Spleen (tissue), 11 donors: ENCODE results near the gene GFM1. TPM values are rescaled to one million over a fixed set of nuclear protein-coding genes. Genes with fewer than 3 reads are reported as not detected.
A peak's percentile ranks its signal among the peaks of the same experiment; 100 is the strongest.

ENCODE experiments used
- DNase-seq: peaks from one replicate; pipeline ENCODE4 v3.0.0-alpha.2; 2020
- H3K27ac ChIP-seq, 8 donors: fragments of 200-600 bp; sonication (generic) in 7 of 8; 1 replicate in 4 of 8; 2 replicates in 4 of 8; pipeline versions ENCODE4 v1.5.0 to v1.8.0; 2016 to 2021; ENCODE audit warnings: inconsistent platforms in 4 of 8, mild to moderate bottlenecking in 4 of 8, moderate library complexity in 1 of 8
- H3K27me3 ChIP-seq, 7 donors: fragments of 200-600 bp; sonication (generic) in 6 of 7; replicated peaks in 1 of 7; 1 replicate in 4 of 7; 2 replicates in 3 of 7; pipeline versions ENCODE4 v1.5.0 to v1.8.0; 2016 to 2021; ENCODE audit warnings: inconsistent platforms in 3 of 7, mild to moderate bottlenecking in 1 of 7
- H3K36me3 ChIP-seq, 6 donors: fragments of 200-600 bp; sonication (generic) in 5 of 6; 1 replicate in 4 of 6; 2 replicates in 2 of 6; pipeline versions ENCODE4 v1.5.0 to v1.8.0; 2016 to 2021; ENCODE audit warnings: inconsistent platforms in 2 of 6
- H3K4me1 ChIP-seq, 6 donors: fragments of 200-600 bp; sonication (generic) in 5 of 6; 1 replicate in 3 of 6; 2 replicates in 3 of 6; pipeline versions ENCODE4 v1.5.0 to v1.8.0; 2016 to 2021; ENCODE audit warnings: inconsistent platforms in 3 of 6
- H3K4me3 ChIP-seq, 8 donors: fragments of 200-600 bp; sonication (generic) in 7 of 8; 1 replicate in 4 of 8; 2 replicates in 4 of 8; pipeline versions ENCODE4 v1.5.0 to v1.8.0; 2016 to 2021; ENCODE audit warnings: inconsistent platforms in 4 of 8, mild to moderate bottlenecking in 4 of 8, moderate library complexity in 2 of 8
- H3K9me3 ChIP-seq, 8 donors: fragments of 200-600 bp; sonication (generic) in 7 of 8; 1 replicate in 4 of 8; 2 replicates in 4 of 8; pipeline versions ENCODE4 v1.5.0 to v1.8.0; 2016 to 2021; ENCODE audit warnings: inconsistent platforms in 4 of 8
- CTCF ChIP-seq, 11 experiments: fragments of 200-600 bp in 7 of 11; fragments of 450-650 bp in 4 of 11; sonication (generic) in 4 of 11; IDR thresholded peaks in 8 of 11; conservative IDR thresholded peaks in 3 of 11; 1 replicate in 7 of 11; 2 replicates in 4 of 11; pipeline versions ENCODE4 v1.4.0 to v1.8.0; 2016 to 2021; ENCODE audit warnings: antibody characterized with exemption in 11 of 11, inconsistent platforms in 4 of 11, mild to moderate bottlenecking in 1 of 11
- POLR2A ChIP-seq, 3 donors: fragments of 450-650 bp; IDR thresholded peaks; one replicate each; pipeline ENCODE4 v1.5.1; 2017; ENCODE audit warnings: antibody characterized with exemption in 3 of 3, mild to moderate bottlenecking in 1 of 3
- POLR2AphosphoS5 ChIP-seq, 3 donors: sonication (generic); formaldehyde crosslinking; IDR thresholded peaks; one replicate each; pipeline ENCODE4 v1.5.1; 2017; ENCODE audit warnings: antibody characterized with exemption in 3 of 3
- WGBS, 5 donors: extraction: QIAGEN DNeasy Blood & Tissue Kit in 3 of 5; methylation state at CpG; one replicate each; pipeline versions ENCODE4 v1.1.5 to v1.1.7; 2013 to 2018; 5-methylcytosine and 5-hydroxymethylcytosine counted together
- intact Hi-C: fragments of 100-400 bp; cut with DNase I; formaldehyde crosslinking; loops from one replicate; pipeline ENCODE4 v1.15.0; 2023; ENCODE audit warnings: low total_unique reads
- polyA plus RNA-seq, 3 donors: library from polyadenylated mRNA; stranded (reverse); fragments of 200-250 nt; gene quantifications; one replicate each; pipeline ENCODE4 v1.2.1, GENCODE V29; 2013
- total RNA-seq, 7 donors: library from RNA; depleted of rRNA in 3 of 7; stranded (reverse); fragments of >200 nt in 3 of 7; fragmentation: NEBNext Ultra II Directional in 4 of 7; extraction: Animal tissue kit (Norgen Biotek cat#: 25700) in 4 of 7; gene quantifications; one replicate each; pipeline versions ENCODE4 v1.1.0 to v1.2.1, GENCODE V29; 2016 to 2021
- donor health status: healthy with polysubstance abuse.
- donor health status: DM: no; HTN: no; CAD: no; lungs with moderate emphysema.
- donor health status: DM: no; HTN: no; CAD: no.
- donor health status: Bipolar disorder and iron deficiency.
- donor health status: healthy.
- donor health status: DM: no; HTN: no; CAD: no.
- donor health status: DM: yes; HTN: yes; CAD: no.

The GFM1 gene
- total and polyA plus RNA-seq, 10 donors: 11.8 to 56.5 (median 43.9) TPM

GRCh38 chr3:158642005-158642404 is 2.3 kb upstream of the GFM1 start:
- no peaks in the 10 kb centered on the region for H3K9me3 ChIP-seq
- intact Hi-C loops: no loop called here
- H3K4me1 ChIP-seq: peaks cover 9 to 32% (median 29%) of the 10 kb centered on the region in 6 donors
- no peaks in the 10 kb centered on the region for H3K27me3 ChIP-seq
- H3K36me3 ChIP-seq: peaks cover 0 to 13% (median 5%) of the 10 kb centered on the region in 6 donors
- H3K4me3 ChIP-seq: no peak overlapping the region
- H3K27ac ChIP-seq: peak overlapping the region in 1 of 8 donors; percentile 27
- TF ChIP-seq POLR2A (IDR thresholded peaks at IDR 0.05) (no peak), CTCF (IDR thresholded peaks at IDR 0.05 in 8 of 11, conservative IDR thresholded peaks at IDR 0.05 in 3 of 11) (no peak), POLR2AphosphoS5 (IDR thresholded peaks at IDR 0.05) (no peak)
- no peak for DNase-seq
- WGBS, 5 donors: 87 to 92% (median 89%) methylated on average over 7 of the region's 7 CpGs

- no peak for DNase-seq
- peaks cover 9 to 38% (median 29%) of the 10 kb centered on the region in 6 donors for H3K4me1 ChIP-seq
- no peaks in the 10 kb centered on the region for H3K27me3 ChIP-seq
- 86 to 96% (median 93%) methylated on average over 6 of the region's 6 CpGs for WGBS, 5 donors
- H3K36me3 ChIP-seq: peaks cover 0 to 20% (median 7%) of the 10 kb centered on the region in 6 donors
- intact Hi-C loops: no loop called here
- H3K27ac ChIP-seq: peak overlapping the region in 1 of 8 donors; percentile 27
- H3K9me3 ChIP-seq: no peaks in the 10 kb centered on the region
- no peak for TF ChIP-seq POLR2AphosphoS5 (IDR thresholded peaks at IDR 0.05)
- no peak for TF ChIP-seq CTCF (IDR thresholded peaks at IDR 0.05 in 8 of 11, conservative IDR thresholded peaks at IDR 0.05 in 3 of 11)
- TF ChIP-seq POLR2A (IDR thresholded peaks at IDR 0.05): no peak
- H3K4me3 ChIP-seq: no peak overlapping the region
Observed at GRCh38 chr3:158642474-158643210, 1.7 kb upstream of the GFM1 start.

GRCh38 chr3:158649791-158650190 is 5.5 kb downstream of the GFM1 start:
- H3K27me3 ChIP-seq: no peaks in the 10 kb centered on the region
- peaks cover 12 to 47% (median 27%) of the 10 kb centered on the region in 6 donors for H3K4me1 ChIP-seq
- intact Hi-C loops: no loop called here
- 56 to 71% (median 63%) methylated on average over 4 of the region's 4 CpGs for WGBS, 5 donors
- no peak overlapping the region for H3K27ac ChIP-seq
- DNase-seq: no peak
- no peak overlapping the region for H3K4me3 ChIP-seq
- H3K9me3 ChIP-seq: no peaks in the 10 kb centered on the region
- TF ChIP-seq POLR2AphosphoS5 (IDR thresholded peaks at IDR 0.05) (no peak), CTCF (IDR thresholded peaks at IDR 0.05 in 8 of 11, conservative IDR thresholded peaks at IDR 0.05 in 3 of 11) (no peak), POLR2A (IDR thresholded peaks at IDR 0.05) (no peak)
- peaks cover 0 to 89% (median 55%) of the 10 kb centered on the region in 6 donors for H3K36me3 ChIP-seq

DNA sequence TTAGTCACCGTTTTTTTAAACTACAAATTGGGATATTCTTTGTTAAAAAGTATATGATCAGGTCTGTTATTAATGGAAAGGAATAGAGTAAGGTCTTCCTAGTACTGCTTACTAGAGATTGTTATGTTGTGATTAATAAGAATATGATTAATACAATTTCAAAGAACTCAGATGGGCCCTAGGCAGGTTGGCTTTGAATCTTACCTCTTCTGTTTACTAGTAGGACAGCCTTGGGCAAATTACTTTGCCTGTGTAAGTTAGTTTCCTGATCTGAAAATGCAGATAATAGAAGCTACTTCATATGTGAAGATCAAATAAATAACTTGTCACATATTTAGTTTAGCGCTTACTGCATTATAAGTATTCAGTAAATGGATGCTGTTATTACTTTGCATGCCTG is 6.9 kb downstream of the GFM1 start:
- no peaks in the 10 kb centered on the region for H3K27me3 ChIP-seq
- H3K4me1 ChIP-seq: peaks cover 3 to 33% (median 14%) of the 10 kb centered on the region in 6 donors
- H3K36me3 ChIP-seq: peaks cover 0 to 99% (median 67%) of the 10 kb centered on the region in 6 donors
- H3K27ac ChIP-seq: no peak overlapping the region
- TF ChIP-seq POLR2AphosphoS5 (IDR thresholded peaks at IDR 0.05) (no peak), POLR2A (IDR thresholded peaks at IDR 0.05) (no peak), CTCF (IDR thresholded peaks at IDR 0.05 in 8 of 11, conservative IDR thresholded peaks at IDR 0.05 in 3 of 11) (no peak)
- H3K4me3 ChIP-seq: no peak overlapping the region
- H3K9me3 ChIP-seq: no peaks in the 10 kb centered on the region
- no peak for DNase-seq
- intact Hi-C loops: no loop called here
- WGBS, 5 donors: 88 to 96% (median 95%) methylated on average over 2 of the region's 2 CpGs
